ENCODE measurements around the gene PSEN2. TPM values are rescaled to one million over a fixed set of nuclear protein-coding genes. Genes with fewer than 3 reads are reported as not detected.
A peak's percentile ranks its signal among the peaks of the same experiment; 100 is the strongest.
"Not testable (repeated sequence)": the region's sequence is repeated elsewhere in the genome, so short reads cannot be mapped to it uniquely, and the experiment has no call there.

PSEN2 gene
- total RNA-seq (2014; rRNA removed; shearing (Covaris generic)) = 15.7 and 21.8 TPM in 2 replicates

GRCh38 chr1:226870401-226871279 is at the start of gene PSEN2:
PSEN2 (plus strand) TSS chr1:226870616; CDS start chr1:226881908, 11,292 bp downstream.
- peak; percentile 67 for DNase-seq (ENCODE audit: low read depth)

- DNase-seq (ENCODE audit: low read depth) = peak; percentile 89
Measured at GRCh38 chr1:226820941-226821718, 49.3 kb upstream of the PSEN2 start.

GRCh38 chr1:226821719-226822085 is 48.7 kb upstream of the PSEN2 start:
- DNase-seq (ENCODE audit: low read depth) = no peak

GRCh38 chr1:226823643-226824042 is 46.8 kb upstream of the PSEN2 start:
- DNase-seq (ENCODE audit: low read depth) = no peak

- DNase-seq (ENCODE audit: low read depth) = no peak
Measured at GRCh38 chr1:226825037-226825745, 45.2 kb upstream of the PSEN2 start.

- no peak for DNase-seq (ENCODE audit: low read depth)
Measured at GRCh38 chr1:226825746-226826100, 44.7 kb upstream of the PSEN2 start.

- DNase-seq (ENCODE audit: low read depth) = no peak
Measured at GRCh38 chr1:226826479-226827261, 43.7 kb upstream of the PSEN2 start.

GRCh38 chr1:226827458-226827857 is 43.0 kb upstream of the PSEN2 start:
- DNase-seq (ENCODE audit: low read depth) = no peak

- peak; percentile 95 for DNase-seq (ENCODE audit: low read depth)
Measured at GRCh38 chr1:226827968-226828513, 42.4 kb upstream of the PSEN2 start.

- no peak for DNase-seq (ENCODE audit: low read depth)
Measured at GRCh38 chr1:226829105-226829504, 41.3 kb upstream of the PSEN2 start.

GRCh38 chr1:226831953-226832352 is 38.5 kb upstream of the PSEN2 start:
- DNase-seq (ENCODE audit: low read depth) = no peak

- DNase-seq (ENCODE audit: low read depth) = no peak
Measured at GRCh38 chr1:226832613-226833012, 37.8 kb upstream of the PSEN2 start.

GRCh38 chr1:226834179-226834578 is 36.2 kb upstream of the PSEN2 start:
- DNase-seq (ENCODE audit: low read depth) = not testable (repeated sequence)

GRCh38 chr1:226835396-226835795 is 35.0 kb upstream of the PSEN2 start:
- DNase-seq (ENCODE audit: low read depth) = not testable (repeated sequence)

GRCh38 chr1:226837966-226838365 is 32.5 kb upstream of the PSEN2 start:
- not testable (repeated sequence) for DNase-seq (ENCODE audit: low read depth)

GRCh38 chr1:226838456-226838855 is 32.0 kb upstream of the PSEN2 start:
- no peak for DNase-seq (ENCODE audit: low read depth)

- DNase-seq (ENCODE audit: low read depth) = no peak
Measured at GRCh38 chr1:226845624-226846023, 24.8 kb upstream of the PSEN2 start.

- no peak for DNase-seq (ENCODE audit: low read depth)
Measured at GRCh38 chr1:226846786-226847185, 23.6 kb upstream of the PSEN2 start.

GRCh38 chr1:226854548-226854947 is 15.9 kb upstream of the PSEN2 start:
- DNase-seq (ENCODE audit: low read depth) = not testable (repeated sequence)

- peak; percentile 61 for DNase-seq (ENCODE audit: low read depth)
Measured at GRCh38 chr1:226862890-226863289, 7.5 kb upstream of the PSEN2 start.

- DNase-seq (ENCODE audit: low read depth) = peak; percentile 77
Measured at GRCh38 chr1:226863446-226863845, 7.0 kb upstream of the PSEN2 start.
